Left forelimb (tissue), 1 donor: Measurements from ENCODE around the gene CCDC63.

Experiments
- DNase-seq: peaks from one replicate; pipeline ENCODE4 v3.0.0-alpha.2; 2018; ENCODE audit warnings: low spot score

CCDC63 gene

DNA sequence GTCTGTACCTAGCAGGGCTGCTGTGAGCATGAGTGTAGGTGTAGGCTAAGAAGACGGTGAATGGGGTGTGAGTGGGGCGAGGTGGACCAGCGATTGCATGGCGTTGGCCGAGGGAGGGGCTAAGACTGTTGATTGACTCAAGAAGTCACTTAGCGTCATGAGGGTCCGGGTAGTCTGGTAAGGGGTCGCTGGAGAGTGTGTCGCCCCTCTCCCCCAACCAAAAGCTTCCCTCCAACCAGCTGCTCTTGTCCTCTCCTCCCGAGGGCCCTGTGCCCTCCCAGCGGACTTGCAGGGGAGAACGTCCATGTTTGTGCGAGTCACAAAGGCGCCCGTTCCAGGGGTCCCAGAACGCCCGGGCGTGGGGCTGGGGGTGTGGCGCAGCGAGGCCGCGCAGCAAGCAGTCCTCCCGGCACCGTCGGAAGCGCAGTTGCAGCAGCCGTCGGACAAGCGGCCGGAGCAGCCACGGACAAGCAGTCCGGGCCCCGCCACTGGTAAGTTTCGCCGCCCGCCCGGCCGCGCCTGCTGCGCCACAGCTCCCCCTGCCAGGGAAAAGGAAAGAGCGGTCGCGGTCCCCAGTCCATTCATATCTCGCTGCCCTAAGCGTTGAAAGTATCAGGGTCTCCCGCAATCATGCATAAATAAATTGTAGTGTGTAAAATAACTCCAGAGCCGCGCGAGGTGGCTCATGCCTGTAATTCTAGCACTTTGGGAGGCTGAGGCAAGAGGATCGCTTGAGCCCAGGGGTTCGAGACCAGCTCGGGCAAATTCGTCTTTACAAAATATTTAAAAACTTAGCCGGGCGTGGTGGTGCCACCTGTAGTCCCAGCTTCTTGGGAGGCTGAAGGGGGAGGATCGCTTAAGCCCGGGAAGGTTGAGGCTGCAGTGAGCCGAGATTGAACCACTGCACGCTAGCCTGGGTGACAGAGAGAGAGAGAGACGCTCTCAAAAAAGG lies at the start of gene CCDC63:
TSS of gene CCDC63 (plus strand) at position 373 of the 952 bp plus-strand sequence. CDS start 5,968 bp downstream, outside the sequence.
- DNase-seq, result peak; percentile 67

DNA sequence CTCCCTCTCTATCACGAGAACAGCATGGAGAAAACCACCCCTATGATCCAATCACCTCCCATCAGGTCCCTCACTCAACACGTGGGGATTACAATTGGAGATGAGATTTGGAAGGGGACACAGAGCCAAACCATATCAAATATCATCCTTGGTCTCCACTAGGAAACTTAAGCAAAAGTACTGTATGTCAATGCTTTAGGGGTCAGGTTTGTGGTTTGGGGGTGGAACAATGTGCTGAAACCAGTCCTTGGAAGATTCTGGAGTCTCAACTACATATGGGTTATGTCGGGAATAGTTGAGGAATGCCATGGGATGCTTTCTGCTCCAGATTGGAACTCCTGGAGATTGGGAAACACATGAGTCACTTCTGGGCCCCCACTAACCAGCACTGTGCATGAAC lies 48.3 kb upstream of the CCDC63 start:
- DNase-seq, result no peak

DNA sequence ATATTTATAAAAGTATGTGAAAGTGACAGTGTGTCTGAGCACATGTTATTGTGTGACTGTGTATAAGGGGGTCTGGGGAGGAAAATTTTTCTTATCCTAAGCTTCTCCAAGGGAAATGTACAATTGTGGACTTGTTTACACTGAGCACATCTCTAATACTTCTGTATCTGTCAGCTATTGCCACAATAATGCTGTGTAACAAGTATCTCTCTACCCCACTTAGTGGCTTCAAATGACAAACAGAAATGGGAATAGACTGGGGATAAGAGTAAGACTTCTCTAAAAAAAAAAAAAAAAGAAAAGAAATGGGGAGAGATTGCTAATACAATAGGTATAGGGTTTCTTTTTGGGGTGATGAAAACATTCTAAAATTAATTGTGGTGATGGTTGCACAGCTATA lies 44.3 kb upstream of the CCDC63 start:
- no peak for DNase-seq

DNA sequence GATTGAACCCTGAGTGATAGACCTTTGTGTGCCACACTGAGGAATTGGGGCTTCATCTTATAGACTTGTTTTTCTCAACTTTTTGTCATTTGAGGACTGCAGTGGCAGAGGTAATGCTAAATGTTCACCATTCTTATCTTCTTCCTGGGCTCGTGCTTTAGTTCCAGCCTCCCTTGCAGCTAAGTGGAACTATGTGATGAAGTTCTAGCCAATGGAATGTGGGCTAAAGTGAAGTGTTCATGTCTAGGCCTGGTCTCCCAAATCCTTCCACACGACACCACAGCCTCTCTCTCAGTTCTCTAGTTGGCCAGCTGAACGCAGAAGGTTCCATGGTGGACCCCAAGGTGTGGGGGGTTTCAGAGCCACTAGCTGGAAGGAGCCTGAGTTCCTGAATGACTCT lies 42.4 kb upstream of the CCDC63 start:
- DNase-seq, result no peak

DNA sequence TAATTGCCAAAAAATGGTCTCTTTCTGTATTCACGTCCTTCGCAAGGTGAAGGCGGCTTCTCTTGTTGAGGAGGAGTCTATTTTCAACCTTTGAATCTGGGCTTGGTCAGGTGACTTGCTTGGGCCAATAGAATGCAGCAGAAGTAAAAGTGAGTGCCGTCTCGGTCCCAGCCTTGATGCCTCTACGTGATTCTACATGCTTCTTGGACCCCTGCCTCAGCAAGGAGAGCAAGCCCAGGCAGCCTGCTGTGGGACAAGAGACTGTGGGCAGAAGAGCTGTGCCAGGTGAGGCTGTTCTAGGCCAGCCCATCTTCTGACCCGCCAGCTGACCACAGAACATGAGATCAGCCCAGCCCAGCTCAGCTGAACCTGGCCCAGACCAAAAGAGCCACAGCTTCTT lies 39.1 kb upstream of the CCDC63 start:
- no peak for DNase-seq

DNA sequence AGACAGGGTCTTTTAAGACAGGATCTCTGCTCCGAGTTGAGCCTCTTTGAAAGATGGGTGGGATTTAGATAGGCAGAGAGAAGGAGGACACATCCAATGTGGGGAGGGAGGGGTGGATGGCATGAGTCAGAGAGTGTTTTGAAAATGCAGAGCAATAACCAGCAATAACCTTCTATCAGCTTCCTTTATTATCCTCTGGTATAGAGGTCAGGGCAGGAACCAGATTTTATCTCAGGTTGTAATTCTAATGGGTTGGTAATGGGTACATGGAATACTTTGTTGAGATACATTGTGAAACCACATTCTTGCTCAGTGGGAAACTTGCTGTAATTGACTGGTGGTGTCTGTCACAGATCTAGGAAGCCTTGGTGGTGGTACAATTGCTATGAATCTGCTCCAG lies 37.6 kb upstream of the CCDC63 start:
- no peak for DNase-seq

DNA sequence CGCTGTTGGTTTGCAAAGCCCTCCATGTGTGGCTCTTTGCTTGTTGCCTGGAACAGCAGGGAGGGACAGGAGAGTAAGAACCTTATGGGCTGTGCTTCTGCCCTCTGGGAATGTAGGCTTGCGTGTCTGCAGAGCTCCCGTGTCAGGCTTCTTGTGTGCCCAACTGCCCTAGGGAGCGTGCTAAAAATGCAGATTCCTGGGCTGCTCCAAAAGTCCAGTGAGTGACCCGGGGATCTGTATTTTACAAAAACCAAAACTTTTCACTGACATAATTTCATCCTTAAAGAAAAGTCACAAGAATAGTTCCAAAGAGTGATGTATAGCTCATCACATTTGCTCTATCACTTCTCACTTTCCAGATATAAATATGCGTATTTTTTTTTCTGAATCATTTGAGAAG lies 34.8 kb upstream of the CCDC63 start:
- DNase-seq, result no peak

DNA sequence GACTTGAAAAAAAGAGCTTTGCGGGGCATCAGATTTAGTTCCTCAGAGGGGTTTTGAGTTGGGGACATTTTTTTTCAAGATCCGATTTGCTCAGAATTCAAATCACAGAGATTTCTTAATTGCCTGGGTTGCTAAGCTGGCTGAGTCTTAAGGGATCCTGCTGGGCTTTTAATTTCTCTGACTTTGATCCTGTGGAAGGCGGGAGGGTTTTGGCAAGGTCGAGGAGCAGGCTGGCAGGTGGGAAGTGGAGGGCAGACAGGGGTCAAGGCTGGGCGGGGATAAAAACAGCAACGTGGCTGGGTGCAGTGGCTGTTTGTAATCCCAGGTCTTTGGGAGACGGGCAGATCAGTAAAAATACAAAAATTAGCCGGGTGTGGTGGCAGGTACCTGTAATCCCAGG lies 33.5 kb upstream of the CCDC63 start:
- DNase-seq, result no peak

DNA sequence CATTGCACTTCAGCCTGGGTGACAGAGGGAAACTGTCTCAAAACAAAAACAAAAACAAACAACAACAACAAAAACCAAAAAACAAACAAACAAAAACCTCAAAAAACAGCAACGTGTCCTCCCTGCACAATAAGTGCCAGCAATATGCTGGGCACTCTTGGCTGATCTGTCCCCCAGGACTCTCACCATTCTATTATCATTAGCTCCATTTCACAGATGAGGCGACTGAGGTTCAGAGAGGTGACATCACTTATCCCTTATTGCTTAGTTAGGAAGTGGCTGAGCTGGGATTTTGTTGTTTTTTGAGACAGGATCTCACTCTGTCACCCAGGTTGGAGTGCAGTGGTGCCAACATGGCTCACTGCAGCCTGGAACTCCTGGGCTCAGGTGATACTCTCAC lies 33.0 kb upstream of the CCDC63 start:
- no peak for DNase-seq

DNA sequence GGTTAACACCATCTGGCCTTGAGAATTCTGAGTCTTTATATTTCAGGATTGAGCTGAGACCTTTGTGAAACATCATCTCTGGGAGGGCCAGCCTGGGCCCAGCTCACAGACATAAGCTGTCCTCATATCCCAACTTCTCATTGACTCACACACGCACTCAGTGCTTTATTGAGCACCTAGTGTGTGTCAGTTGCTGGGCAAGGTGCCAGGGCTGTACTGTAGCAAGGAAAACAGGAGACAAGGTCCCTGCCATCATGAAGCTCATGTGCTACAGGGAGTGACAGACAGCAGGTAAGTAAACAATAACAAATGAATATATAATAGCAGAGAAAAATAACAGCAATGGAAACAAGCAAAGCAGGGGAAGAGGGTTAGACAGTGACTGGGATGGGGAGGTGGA lies 30.5 kb upstream of the CCDC63 start:
- DNase-seq, result no peak

DNA sequence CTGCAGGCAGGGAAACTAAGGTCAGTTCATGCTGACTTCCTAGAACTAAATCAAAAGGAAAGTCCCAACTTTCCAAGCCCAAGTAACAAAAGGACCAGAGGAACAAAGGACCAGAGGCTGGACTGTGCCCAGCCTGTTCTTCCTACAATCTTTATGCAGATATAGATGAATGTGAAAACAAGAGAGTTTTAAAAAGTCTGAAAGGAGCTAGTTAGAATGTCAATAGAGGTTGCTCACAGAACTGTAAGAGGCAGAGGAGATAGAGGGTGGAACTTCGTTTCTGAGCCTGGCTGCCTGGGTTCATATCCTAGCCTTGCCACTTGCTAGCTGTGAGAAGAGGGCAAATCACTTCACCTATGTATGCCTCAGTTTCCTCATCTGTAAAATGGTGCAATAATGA lies 30.0 kb upstream of the CCDC63 start:
- DNase-seq, result no peak

DNA sequence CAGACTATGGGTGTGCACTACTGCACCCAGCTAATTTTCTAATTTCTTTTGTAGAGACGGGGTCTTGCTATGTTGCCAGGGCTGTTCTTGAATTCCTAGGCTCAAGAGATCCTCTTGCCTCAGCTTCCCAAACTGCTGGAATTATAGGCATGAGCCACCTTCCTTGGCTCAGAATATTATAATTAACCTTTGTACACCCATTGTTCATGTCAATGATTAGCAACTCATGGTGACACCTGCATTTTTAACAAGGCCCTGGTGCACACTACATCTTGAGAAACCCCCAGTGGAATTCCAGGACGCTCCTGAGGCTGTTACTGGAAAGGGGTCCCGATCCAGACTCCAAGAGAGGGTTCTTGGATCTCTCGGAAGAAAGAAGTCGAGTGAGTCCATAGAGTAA lies 28.3 kb upstream of the CCDC63 start:
- DNase-seq, result no peak

DNA sequence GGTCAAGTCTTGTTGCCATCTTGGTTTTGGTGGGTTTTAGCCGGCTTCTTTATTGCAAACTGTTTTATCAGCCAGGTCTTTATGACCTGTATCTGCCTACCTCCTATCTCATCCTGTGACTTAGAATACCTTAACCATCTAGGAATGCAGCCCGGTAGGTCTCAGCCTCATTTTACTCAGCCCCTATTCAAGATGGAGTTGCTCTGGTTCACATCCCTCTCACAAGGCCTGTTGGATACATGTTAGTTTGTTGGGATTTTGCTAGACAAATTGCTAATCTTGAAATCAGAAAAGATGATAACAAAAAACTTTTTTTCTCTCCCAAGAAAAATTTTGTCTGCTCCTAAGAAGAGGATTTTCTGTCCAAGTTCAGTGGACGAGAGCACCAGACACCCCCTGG lies 27.6 kb upstream of the CCDC63 start:
- DNase-seq, result no peak

DNA sequence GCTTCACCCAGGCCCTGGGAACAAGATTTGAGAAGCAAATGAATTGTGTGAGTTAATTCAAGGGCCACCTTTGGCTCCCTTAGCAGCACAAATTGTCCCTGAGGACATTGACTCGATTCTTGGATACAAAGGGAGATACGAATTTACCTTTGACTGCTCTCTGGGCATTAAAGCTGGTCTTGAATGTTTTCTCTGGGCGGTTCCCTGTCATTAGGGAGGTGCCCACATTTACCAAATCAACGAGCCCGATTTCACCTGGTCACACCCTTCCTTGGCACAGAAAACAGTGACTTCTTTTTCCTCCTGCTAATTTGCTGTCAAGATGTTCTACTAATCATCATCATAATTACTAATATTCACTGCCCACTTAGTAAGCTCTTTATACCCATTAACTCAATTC lies 27.1 kb upstream of the CCDC63 start:
- DNase-seq, result no peak

DNA sequence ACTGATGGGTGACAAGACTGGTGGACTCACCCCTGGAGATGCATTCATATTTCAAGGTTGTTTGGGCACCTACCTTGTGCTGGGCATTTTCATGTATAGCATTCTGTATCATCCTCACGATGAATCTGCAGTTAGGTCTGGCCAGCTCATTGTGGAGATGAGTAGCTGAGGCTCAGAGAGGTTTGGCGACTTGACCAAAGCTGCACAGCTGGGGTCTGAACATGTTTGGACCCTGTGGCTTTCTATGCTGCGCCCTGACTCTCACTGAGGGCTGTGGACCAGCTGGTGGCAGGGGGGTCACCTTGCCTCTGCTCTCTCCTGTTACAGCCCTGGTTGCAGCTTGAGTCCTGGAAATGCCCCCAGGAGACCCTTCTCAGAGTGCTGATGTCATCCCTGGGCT lies 24.9 kb upstream of the CCDC63 start:
- no peak for DNase-seq

DNA sequence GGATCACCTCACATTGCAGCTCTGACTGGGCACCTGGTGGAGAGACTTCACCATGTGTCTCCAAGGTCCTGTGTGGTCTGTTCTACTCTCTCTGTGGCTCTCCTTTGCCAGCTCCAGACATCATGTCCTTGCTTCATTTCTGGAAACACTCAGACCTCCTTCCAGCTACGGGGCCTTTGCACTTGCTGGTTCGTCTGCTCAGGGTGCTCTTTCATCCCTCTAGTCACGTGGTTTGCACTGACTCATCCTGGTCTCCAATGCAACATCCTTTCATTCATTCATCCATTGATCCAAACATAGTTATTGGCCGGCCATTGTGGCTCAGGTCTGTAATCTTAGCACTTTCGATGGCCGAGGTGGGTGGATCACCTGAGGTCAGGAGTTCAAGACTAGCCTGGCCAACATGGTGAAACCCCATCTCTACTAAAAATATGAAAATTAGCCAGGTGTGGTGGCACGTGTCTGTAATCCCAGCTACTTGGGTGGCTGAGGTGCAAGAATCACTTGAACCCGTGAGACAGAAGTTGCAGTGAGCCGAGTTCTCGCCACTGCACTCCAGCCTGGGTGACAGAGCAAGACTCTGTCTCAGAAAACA lies 23.9 kb upstream of the CCDC63 start:
- no peak for DNase-seq

DNA sequence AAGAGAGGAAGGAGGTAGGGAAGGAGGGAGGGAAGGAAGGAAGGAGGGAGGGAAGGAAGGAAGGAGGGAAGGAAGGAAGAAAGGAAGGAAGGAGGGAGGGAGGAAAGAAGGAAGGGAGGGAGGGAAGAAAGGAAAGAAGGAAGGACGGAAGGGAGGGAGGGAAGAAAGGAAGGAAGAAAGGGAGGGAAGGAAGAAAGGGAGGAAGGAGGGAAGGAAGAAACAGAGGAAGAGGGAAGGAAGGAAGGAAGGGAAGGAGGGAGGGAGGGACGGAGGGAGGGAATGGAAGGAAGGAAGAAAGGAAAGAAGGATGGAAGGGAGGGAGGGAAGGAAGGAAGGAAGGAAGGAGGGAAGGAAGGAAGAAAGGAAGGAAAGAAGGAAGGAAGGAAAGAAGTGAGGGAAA lies 22.4 kb upstream of the CCDC63 start:
- no peak for DNase-seq

DNA sequence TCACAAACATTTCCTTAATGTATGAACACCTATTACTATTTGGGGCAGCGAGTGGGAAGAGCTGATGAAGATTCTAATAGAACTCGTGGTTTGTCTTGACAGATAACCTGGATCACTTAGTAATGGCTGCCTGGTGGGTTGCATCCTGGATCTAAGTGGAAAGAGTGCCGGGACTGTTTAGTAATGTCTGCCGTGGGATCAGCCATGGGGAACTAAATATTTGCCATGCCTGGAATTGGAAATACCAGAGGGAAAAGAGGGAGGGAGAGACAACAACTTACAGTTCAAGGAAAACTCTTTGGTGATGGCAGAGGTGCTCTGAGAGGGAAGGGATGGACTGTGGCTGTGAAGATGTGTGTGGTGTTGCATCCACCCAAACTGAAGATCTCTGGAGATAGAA lies 21.3 kb upstream of the CCDC63 start:
- no peak for DNase-seq

DNA sequence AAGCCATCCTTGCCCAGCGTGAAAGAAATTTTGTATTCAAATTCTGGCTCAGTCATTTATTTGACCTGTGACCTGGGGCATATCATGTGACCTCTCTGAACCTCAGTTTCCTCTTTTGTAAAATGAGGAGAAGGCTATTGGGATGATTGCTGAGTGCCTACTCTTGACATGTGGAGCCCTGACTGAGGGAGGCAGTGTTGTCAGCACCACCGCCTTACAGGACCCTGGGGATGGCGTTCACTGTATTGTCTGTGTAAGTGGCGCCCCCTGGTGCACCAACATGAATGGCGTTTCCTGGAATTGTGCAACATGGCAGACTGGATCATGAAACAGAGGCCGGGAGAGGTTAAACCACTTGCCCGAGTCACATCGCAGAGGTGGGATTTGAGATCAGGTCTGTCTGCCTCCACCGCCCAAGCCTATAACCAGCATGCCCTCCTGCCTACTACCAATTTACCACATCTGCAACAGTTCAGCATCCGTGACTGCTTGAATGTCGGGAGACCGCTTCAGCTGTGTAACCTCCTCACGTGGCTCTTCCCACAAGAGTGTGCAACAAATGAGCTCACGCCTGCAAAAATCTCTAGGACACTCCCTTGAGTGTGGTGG lies 20.1 kb upstream of the CCDC63 start:
- peak; percentile 85 for DNase-seq

DNA sequence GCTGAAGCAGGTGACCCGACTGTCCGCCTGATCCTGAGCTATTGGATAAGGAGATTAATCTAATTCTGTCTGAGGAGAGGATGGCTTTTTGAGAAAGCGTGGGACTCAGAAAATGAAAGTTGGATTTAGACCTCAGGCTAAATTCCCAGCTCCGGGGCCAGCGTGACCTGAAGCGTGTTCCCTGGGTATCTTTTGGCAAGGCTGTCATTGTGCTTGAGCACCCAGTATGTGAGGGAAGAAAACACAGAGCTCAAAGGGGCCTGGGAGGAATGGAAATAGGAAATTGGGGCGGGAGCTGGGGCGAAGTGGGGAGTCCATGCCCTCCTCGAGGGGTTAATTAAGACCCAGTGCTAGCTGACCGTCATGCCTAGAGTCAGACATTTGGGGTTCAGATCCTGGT lies 17.5 kb upstream of the CCDC63 start:
- no peak for DNase-seq

DNA sequence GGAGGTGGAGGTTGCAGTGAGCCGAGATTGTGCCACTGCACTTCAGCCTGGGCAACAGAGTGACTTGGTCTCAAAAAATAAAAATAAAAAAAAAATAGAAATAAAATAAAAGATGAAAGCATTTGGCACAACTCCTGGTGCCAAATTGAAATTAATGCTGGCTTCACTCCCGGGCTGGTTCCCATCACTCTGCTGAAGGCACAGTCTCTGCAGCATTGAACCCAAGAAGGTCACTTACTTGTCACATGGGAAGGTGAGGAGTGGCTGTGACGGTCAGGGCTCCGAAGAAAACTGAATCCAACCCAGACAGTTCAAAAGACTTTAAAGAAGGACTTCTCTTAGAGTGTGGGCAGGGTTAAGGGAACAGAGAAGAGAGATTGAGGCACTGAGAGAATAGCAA lies 10.5 kb upstream of the CCDC63 start:
- DNase-seq, result no peak

DNA sequence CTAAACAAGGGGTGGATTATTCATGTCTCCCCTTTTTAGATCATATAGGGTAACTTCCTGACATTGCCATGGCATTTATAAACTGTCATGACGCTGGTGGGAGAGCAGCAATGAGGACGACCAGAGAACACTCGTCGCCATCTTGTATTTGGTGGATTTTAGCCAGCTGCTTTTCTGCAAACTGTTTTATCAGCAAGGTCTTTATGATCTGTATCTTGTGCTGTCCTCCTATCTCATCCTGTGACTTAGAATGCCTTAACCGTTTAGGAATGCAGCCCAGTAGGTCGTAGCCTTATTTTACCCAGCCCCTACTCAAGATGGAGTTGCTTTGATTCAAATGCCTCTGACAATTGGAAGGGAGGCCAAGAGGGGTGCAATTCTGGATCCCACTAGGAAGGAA lies 5.8 kb upstream of the CCDC63 start:
- DNase-seq, result no peak

DNA sequence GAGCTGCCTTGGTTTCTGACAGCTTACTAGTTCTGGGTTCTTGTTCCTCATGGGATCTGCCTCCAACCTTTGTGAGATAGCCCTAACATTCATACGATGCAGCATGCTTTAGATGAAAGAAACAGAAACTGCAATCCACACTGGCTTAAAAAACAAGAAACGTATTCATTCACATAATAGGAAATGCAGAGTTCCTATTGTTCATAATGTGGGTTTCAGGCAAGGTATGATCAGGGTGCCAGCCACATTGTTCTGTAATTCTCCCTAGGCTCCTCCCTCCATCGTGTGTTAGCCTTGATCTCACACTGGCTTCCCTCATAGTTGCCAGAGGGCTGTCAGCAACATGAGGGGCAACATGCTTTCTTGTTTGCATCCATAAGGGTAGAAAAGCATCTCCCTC lies 2.7 kb upstream of the CCDC63 start:
- DNase-seq, result no peak
